Activated T-cell treated with anti-CD3 and anti-CD28 coated beads, Interleukin-2, amount 50 U/mL, for 1 hour (primary cell): ENCODE results near the gene PLA2G4D.

Experiments
- DNase-seq: peaks from one replicate; pipeline ENCODE4 v3.0.0-alpha.2; 2020

PLA2G4D gene

GRCh38 chr15:42089942-42090341, 4.4 kb downstream of the PLA2G4D start:
- no peak for DNase-seq

GRCh38 chr15:42088801-42089640, 5.3 kb downstream of the PLA2G4D start:
- DNase-seq, result no peak

GRCh38 chr15:42087926-42088800, 6.2 kb downstream of the PLA2G4D start:
- no peak for DNase-seq

- no peak for DNase-seq
Observed at GRCh38 chr15:42087460-42087859, 6.9 kb downstream of the PLA2G4D start.

- no peak for DNase-seq
Observed at GRCh38 chr15:42085721-42086120, 8.6 kb downstream of the PLA2G4D start.

DNA sequence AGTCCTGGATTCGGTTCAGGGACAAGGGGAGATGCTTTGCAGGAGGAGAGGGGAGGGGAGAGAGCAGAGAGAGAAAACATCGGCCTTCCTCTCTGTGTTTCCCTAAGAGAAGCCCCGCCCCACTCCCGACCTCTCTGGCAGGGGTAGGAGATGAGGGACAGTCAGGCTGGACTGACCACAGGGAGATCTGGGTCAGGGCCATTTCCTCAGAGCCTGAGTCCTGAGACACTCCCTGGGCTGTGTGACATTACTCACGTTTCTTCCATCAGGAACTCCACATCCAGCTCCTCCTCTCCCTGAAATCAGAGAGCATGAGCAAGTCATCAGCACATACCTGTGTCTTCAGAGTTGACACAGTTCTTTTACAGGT, 9.1 kb downstream of the PLA2G4D start:
- no peak for DNase-seq

DNA sequence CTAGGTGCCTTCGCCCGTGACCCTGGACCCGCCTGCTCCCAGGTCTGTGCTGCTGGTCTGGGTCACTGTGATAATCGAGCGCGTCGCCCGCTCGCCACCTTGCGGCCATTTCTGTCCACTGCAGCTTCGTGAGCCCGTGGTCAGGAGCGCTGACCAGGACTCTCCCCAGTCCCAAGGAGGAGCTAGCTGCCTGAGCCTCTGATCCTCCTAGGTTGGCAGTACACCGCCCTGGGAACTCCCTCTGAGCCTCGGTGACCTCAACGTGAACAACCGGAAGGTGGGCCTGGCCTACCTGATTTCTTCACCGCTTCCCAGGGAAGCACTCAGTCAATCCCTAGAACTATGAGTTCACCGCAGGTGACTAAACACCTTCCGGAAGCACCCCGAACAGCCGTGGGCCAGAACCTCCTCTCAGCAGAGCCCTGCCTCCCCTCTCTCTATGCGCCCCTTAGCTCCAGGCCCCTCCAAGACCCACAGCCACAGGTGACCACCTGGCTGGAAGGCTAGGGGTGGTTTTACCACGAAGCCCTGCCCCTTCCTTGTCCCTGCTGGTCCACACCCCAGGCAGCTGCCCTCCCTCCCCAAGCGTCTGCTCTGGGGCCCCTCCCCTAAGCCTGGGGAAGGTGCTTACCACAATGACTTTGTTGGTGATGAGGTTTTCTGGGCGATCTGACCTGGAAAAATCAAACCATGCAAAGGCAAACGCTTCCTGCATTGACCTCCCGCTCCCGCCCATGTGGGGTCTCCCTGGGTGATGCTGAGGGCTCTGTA, 9.7 kb downstream of the PLA2G4D start:
- DNase-seq, result peak; percentile 44

DNA sequence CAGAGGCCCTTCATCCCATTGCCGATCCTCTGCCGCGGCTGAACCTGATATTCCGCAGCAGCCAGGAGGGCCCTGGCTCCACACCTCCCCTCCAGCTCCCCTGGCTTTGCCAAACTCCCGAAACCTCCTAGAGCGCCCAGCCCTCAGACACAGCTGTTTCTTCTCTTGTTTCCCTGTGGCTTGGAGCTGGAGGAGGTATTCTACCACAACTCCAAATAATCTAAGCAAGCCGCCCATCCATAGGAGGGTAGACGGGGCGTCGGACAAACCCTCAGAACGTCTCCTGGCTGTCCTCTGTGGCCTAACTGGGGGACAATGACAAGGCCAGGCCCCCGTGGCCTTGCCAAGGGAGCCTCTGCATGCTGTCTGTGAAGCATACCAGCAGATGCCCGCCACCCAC, 10.4 kb downstream of the PLA2G4D start:
- DNase-seq, result no peak

DNA sequence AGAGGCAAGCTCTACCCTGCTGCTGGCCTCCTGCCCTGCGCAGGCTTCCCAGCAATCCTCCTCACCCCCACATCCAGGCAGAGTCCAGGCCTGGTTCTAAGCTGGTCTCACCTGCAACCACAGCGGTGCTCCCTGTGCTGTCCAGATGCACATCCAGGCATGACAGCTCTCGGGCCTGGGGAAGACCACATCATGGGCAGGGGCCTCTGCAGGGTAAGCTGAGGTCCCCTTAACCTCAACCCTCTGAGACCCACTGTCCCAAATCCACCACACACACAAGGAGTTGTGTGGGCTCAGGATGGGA, 10.8 kb downstream of the PLA2G4D start:
- no peak for DNase-seq

DNA sequence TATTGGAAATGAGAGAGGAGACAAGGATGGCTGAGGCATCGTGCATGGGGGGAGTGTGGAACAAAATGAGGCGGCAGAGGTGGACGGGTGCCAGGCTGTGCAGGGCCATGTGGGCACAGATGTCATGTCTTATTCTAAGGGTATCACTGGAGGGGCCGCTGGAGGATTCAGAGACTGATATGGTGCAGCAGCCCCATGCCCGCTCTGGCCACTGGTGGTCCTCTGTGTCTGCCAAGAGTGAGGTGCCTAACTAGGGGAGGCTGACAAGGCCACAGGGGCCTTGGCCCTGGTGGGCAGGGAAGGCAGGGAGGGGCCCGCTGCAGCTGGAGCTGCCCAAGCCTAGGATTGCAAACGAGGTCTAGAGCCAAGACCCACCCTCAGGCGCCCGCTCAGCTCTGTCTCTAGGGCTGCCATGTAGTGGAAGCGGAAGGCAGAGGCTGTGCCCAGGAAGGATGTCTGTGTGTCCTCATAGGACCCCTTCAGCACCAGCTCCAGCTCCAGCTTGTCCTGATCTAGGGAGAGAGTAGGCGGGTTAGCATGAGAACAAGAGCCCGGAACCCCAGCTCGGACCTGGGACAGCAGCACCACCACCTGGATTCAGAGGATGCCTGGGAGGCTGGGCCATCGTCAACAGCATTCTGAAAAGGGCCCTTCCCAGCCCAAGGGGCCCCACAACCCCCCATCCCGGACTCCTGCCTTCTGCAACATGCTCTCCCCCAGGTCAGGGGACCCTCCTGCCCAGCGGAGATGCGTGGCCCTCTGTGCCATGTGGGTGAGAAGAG, 11.3 kb downstream of the PLA2G4D start:
- DNase-seq, result no peak

- no peak for DNase-seq
Observed at GRCh38 chr15:42082141-42082540, 12.2 kb downstream of the PLA2G4D start.

GRCh38 chr15:42080919-42081830, 13.2 kb downstream of the PLA2G4D start:
- no peak for DNase-seq

- no peak for DNase-seq
Observed at GRCh38 chr15:42080186-42080918, 14.0 kb downstream of the PLA2G4D start.

DNA sequence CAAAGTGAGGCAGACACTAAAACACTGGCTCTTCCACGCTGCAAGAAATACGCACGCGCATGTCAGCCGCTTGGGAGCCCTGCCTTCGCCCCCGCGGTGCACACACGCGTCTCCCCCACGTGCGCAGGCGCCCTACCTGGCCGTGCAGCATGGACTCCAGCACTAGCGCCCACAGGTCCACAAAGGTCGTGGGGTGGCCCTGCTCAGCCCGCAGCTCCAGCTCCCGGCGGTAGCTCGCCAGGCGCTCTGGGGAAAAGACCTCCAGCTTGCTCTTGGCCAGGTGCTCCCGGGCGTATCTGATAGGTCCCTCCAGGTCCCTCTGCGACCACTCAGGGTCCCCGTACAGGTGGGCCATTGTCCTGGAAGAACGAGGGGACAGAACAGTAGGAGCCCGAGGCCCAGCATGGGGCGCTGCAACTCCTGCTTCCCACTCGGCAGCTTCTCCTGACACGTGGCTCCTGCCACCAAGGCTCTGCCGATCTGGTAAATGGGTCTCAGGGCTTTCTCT, 14.9 kb downstream of the PLA2G4D start:
- DNase-seq, result no peak

DNA sequence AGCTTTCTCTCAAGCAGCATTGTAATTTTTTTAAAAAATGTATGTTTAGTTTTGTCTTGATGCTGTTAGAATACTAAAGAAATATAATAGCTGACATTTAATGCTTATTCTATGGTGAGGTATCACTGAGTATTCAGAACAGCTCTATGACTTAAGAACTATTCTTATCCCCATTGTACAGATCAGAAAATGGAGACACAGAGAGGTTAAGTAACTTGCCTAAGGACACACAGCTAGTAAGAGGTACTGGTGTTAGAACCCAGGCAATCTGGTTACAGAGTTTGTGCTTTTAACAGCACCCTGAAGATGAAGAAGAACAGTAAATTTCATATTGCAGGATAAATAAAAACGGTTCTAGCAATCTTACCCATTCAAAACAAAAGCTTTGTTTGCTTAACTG, 15.5 kb downstream of the PLA2G4D start:
- no peak for DNase-seq

GRCh38 chr15:42077689-42078088, 16.7 kb downstream of the PLA2G4D start:
- DNase-seq, result no peak

- no peak for DNase-seq
Observed at GRCh38 chr15:42073418-42073817, 20.9 kb downstream of the PLA2G4D start.

DNA sequence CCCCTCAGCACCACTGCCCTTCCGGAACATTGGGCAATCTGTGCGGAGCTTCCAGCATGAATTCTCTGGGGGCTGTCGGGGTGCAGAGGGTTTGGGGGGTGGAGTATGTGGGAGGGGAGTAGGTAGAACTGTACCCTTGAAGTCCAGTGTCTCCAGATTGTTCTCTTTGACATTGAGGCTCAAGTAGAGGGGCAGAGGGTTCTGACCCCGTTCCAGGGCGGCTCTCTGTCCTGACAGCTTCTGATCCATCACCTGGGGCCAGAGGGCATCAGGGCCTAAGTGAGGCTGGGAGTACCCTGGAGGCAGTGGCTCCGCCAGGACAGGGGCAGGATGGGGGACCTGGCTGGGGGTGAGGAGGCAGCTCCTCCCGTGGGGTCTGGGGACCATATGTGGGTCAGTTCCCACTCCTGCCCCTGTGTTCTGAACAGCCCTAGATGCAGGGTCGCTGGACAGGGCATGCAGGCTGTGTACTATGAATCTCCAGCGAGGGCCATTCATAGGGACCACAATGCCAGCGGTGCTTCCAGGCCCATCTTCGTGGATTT, 22.1 kb downstream of the PLA2G4D start:
- DNase-seq, result no peak

- DNase-seq, result no peak
Observed at GRCh38 chr15:42071717-42072116, 22.6 kb downstream of the PLA2G4D start.

DNA sequence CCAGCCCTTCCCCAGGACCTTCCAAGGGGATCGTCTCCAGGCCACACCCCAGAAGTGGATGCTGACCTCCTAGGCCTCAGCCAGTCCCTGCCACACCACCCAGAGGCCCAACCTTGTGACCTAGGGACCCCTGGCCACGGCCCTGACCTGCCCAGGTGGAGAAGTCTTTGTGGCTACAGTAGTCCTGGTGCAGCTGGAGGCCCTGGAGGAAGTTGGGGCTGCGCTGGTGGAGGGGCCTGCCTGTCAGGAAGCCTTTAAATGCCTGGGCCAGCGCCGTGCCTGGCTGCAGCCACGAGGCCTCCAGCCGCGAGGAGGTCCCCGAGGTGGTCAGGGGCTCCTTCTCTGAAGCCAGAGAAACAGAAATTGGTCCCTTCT, 23.4 kb downstream of the PLA2G4D start:
- DNase-seq, result no peak
